Skin of body (tissue), 2 donors: ENCODE measurements around the gene NID1. TPM values are rescaled to one million over a fixed set of nuclear protein-coding genes. Genes with fewer than 3 reads are reported as not detected.
"Not testable (repeated sequence)": the region's sequence is repeated elsewhere in the genome, so short reads cannot be mapped to it uniquely, and the experiment has no call there.

Experiments used
- DNase-seq: peaks from one replicate; lab custom pipeline; 2025; lab: John Stamatoyannopoulos, UW
- total RNA-seq: library from RNA; depleted of rRNA; stranded (reverse); fragments of >200 nt; gene quantifications from one replicate; pipeline ENCODE4 v1.2.3, GENCODE V29; 2014

NID1 gene
- total RNA-seq, 1 donor from 2014 or later, result 85.2 TPM

GRCh38 chr1:236095705-236096520, 31.0 kb upstream of the NID1 start:
- DNase-seq, result no peak

- no peak for DNase-seq
Observed at GRCh38 chr1:236092899-236093298, 28.0 kb upstream of the NID1 start.

DNA sequence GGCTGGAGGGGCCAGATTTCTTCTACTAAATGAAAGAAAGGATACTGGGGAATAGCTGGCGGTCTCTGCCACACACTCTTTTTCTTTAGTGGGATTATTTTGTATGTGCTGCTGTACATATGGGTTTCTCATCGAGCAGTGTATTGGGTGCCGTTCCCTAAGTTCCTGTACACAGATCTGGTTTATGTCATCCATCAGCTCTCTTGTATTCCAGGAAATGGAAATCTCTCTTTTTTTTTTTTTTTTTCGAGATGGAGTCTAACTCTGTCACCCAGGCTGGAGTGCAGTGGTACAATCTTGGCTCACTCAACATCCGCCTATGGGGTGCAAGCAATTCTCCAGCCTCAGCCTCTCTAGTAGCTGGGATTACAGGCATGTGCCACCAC, 27.0 kb upstream of the NID1 start:
- no peak for DNase-seq

DNA sequence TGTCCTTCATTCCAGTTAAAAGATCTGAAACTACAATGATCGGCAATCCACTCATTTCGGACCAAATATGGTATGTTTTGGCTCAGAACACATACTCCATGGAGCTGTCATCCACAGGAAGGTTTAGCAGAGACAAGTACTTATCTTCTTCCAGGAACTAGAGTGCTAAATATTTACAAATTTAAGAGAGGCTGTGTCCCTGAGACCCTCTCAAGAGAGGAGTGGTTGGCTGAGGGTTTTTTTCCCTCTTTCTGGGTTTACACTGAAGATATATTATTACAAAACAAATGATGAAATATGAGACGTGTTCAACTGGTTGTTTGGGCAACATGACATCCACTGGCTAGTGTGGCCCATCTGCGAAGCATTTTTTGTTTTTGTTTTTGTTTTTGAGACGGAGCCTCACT, 25.9 kb upstream of the NID1 start:
- DNase-seq, result no peak

GRCh38 chr1:236089046-236089773, 24.3 kb upstream of the NID1 start:
- no peak for DNase-seq

DNA sequence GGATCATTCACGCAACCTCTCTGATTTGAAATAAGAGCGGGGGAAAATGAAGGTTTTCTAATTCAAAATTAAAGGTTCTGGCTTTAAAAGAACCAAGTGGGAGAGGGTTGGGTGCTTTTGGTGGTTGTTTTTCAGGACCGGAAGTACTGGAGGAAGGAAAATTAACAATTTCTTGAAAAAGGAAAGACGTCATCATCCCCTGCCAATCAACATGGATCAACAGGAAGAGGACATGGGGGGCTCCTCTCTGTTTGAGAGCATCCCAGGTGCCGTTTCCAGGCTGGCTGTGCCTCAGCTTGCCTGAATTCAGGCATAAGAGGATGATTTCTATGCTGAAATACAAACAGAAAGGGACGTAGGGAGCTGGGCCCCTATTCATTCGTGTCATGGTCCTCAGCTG, 21.6 kb upstream of the NID1 start:
- DNase-seq, result no peak

DNA sequence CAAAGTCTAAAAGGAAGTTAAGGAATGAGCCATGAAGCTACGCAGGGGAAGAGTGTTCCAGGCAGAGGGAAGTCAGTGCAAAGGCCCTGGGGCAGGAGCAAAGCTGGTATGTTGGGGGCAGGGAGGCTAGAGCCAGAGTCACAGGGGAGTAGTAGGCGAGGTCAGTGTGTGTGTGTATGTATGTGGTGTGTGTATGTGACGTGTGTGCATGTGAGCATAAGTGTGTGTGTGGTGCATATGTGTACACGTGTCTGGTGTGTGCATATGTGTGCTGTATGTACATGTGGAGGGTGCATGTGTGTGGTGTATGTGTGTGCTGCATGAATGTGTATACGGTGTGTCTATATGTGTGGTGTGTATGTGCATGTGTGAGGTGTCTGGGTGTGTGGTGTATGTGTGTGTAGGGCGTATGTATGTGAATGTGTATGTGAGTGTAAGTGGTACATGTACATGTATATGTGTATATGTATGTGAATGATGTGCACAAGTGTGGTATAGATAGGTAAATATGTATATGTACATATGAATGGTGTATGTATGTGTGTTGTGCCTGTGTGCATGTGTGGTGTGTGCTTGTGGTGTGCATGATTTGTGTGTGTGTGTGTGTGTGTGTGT, 20.8 kb upstream of the NID1 start:
- DNase-seq, result no peak

DNA sequence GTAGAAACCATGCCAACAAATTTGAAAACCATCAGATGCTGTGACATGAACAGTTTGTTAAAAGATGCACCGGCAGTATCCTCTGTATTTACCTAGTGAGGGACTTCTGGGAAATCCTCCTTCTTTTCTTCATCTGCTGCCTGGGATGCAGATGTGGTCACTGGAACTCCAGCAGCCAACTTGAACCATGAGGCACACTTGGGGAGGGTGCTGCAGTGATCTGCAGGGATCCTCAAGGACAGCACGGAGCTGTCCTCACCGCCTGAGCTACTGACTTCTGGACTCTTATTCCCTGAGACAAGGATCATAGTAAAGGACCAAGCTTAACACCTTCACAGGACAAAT, 19.5 kb upstream of the NID1 start:
- DNase-seq, result no peak

DNA sequence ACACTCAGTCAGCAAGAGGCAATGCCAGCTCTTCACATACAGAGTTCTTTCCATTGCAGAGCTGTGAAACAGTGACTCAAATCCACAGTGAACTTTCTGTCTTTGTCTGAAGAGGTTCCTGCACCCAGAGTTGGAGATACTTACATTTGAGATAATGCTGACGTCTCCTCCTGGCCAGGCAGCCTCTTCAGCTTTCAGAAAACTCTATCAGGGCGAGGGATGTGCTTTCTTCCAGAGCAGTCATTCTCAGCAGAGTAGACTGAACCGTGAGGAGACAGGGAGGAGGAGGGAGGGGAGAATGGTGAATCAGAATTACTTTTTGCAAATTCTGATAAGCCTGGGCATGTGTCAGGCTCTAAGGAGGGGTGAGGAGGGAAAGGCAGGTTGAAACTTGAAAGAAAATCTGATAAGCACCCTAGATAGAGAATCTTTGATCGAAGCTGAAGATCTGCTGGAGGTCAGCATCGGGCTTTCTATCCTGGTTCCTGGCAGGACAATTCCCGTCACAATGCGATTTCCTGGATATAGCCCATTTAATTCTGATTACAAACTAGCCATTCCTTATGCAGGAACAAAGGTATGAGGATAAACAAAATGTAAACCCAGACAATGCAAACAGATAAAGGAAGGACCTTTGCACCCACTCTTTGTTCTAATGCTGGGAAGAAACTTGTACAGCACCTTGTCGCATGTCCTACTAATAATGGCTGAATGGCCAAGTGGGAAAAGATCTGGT, 18.9 kb upstream of the NID1 start:
- no peak for DNase-seq

- no peak for DNase-seq
Observed at GRCh38 chr1:236082526-236082925, 17.6 kb upstream of the NID1 start.

- DNase-seq, result no peak
Observed at GRCh38 chr1:236081546-236082227, 16.8 kb upstream of the NID1 start.

DNA sequence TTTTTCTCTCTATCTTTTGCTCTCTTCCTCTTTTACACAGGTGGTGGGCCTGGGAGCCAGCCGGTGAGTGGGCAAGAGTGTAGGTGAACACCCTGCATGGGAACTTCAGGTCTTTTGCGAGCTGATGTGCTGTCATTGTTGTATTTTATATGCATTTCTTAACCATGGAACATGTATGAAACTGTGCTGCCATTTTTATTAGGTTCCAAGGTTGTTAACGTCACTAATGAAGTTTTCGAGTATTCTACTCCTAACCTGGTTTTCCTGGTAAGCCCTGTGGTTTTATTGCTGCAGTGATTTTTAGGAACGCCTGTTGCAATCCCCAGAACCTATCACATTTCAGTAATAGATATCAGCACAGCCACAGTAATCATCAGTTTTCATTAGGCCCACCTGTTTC, 14.8 kb upstream of the NID1 start:
- no peak for DNase-seq

DNA sequence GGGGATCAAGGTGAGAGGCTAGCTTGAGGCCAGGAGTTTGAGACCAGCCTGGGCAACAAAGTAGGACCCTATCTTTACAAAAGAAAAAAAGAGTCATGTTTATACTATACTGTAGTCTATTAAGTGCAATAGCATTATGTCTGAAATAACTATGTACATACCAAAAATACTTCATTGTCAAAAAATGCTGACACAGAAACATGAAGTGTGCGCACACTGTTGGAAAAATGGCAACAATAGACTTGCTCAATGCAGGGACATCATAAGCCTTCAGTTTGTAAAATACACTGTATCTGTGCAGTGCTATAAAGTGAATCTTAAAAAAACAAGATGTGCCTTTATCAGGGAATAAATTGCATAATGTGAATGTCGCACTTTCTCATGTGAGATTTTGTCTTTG, 14.1 kb upstream of the NID1 start:
- no peak for DNase-seq

GRCh38 chr1:236078077-236078476, 13.2 kb upstream of the NID1 start:
- not testable (repeated sequence) for DNase-seq

DNA sequence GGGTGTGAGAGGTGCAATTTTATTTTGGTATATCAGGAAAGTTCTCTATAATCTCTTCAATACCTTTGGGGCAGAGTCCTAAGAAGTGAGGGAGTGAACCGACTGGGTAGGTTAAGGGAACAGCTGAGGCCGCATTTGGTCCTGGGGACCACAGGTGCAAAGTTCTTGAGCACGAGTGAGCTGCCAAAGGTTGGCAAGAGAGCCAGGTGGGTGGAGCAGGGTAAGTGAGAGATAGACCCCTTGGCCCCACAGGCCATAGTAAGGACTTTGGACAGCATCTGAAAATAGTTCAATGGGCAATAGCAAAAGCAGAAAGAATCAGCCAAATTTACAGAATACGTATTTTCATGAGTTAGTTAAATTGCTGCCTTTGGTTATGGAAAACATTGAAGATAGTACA, 11.0 kb upstream of the NID1 start:
- DNase-seq, result no peak

DNA sequence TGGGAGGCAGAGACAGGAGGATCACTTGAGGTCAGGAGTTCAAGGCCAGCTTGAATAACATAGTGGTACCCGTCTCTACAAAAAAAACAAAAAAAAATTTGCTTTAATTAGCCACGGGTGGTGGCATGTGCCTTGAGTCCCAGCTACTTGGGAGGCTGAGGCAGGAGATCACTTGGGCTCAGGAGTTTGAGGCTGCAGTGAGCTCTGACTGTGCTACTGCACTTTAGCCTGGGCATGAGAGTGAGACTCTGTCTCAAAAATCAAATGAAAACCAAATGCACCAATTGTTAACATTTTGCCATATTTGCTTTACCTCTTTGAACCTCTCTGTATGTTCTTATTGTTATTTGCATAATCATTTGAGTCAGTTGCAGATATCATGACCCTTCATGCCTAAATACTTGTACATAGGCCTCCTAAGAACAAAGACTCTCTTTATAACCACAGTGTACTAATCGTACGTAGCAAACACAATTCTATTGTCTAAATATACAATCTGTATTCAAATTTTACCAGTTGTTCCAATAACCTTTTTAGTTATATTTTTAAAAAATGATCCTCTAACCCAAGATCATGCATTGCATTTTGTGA, 8.5 kb upstream of the NID1 start:
- DNase-seq, result no peak

- no peak for DNase-seq
Observed at GRCh38 chr1:236072001-236072400, 7.1 kb upstream of the NID1 start.

DNA sequence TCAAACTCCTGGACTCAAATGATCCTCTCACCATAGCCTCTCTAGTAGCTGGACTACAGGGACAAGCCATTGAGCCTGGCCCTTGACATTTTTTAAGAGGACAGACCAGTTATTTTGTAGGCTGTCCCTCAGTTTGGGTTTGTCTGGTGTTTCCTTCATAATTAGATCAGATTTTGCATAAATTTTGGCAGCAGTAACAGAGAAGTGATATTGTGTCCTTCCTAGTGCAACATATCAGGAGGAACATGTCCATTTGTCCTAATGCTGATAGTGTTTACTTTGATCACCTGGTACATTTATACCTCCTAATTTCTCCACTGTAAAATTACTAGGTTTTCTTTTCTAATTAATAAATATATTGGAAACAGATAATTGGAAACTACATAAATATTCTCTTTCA, 5.9 kb upstream of the NID1 start:
- no peak for DNase-seq

GRCh38 chr1:236069796-236070195, 4.9 kb upstream of the NID1 start:
- DNase-seq, result no peak

DNA sequence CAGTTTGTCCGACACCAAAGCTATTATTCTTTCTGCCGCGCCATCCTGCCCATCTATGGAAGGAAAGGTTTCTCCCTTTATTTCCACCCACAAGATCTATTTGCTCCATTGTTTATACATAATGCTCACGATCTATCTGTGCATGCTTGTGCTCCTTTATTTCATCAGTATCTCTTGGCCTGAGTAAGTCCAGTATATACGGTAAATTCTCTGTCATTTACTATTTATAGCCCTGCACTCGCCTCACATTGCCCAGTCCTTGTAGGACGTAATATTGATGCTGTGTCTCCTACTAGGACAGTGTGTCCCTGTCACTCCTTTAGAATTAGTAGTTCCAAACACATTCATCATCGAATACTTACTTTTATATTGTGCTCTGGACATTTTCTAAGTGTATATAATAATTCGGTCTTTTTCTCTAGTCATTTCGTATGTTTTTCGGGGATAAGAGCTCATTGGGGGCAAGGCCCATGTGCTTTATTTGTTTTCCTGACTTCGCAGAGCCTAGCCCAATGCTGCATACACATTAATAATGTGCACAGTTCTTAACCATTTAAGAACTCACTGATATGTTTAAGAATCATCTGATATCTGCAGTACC, 3.1 kb upstream of the NID1 start:
- DNase-seq, result peak; percentile 46
